Kidney (tissue), 14 donors: Measurements from ENCODE around the gene NFIA. TPM values are rescaled to one million over a fixed set of nuclear protein-coding genes. Genes with fewer than 3 reads are reported as not detected.
"Not testable (repeated sequence)": the region's sequence is repeated elsewhere in the genome, so short reads cannot be mapped to it uniquely, and the experiment has no call there.

Experiments used
- DNase-seq, 5 donors: peaks; one replicate each; pipeline ENCODE4 v3.0.0-alpha.2; 2013 to 2020
- FAIRE-seq: peaks from 2 replicates; lab custom pipeline; 2012; peaks lifted over from hg19 to GRCh38; lab: Jason Lieb, UNC
- H3K27ac ChIP-seq, 2 donors: one replicate each; pipeline ENCODE4 v1.7.0; 2013; ENCODE audit warnings: low read depth in 2 of 2, low read length in 2 of 2, inconsistent platforms in 1 of 2
- H3K27me3 ChIP-seq: one replicate; pipeline ENCODE4 v1.7.1; 2013; ENCODE audit warnings: low read length, inconsistent platforms; ENCODE audit not compliant: control insufficient read depth, insufficient read depth
- H3K36me3 ChIP-seq, 3 donors: one replicate each; pipeline versions ENCODE4 v1.7.0 to v1.7.1; 2013; ENCODE audit warnings: low read length in 3 of 3, control low read depth in 1 of 3, inconsistent platforms in 1 of 3; ENCODE audit not compliant: insufficient read depth in 3 of 3, control insufficient read depth in 2 of 3
- H3K4me1 ChIP-seq, 3 donors: one replicate each; pipeline versions ENCODE4 v1.7.0 to v1.7.1; 2013; ENCODE audit warnings: low read length in 3 of 3, inconsistent platforms in 1 of 3, low read depth in 1 of 3; ENCODE audit not compliant: control insufficient read depth in 2 of 3, insufficient read depth in 2 of 3
- H3K4me3 ChIP-seq, 3 donors: one replicate each; pipeline versions ENCODE4 v1.7.0 to v1.8.1; 2013; ENCODE audit warnings: low read length in 3 of 3, control low read depth in 1 of 3, inconsistent platforms in 1 of 3
- H3K9ac ChIP-seq, 3 donors: one replicate each; pipeline versions ENCODE4 v1.7.0 to v1.7.1; 2013; ENCODE audit warnings: low read length in 3 of 3, control low read depth in 1 of 3, inconsistent platforms in 1 of 3
- H3K9me3 ChIP-seq, 3 donors: one replicate each; pipeline versions ENCODE4 v1.7.0 to v1.7.1; 2013; ENCODE audit warnings: low read length in 3 of 3, control low read depth in 1 of 3, inconsistent platforms in 1 of 3; ENCODE audit not compliant: control insufficient read depth in 2 of 3, insufficient read depth in 1 of 3
- intact Hi-C: fragments of 100-400 bp; cut with DNase I; formaldehyde crosslinking; loops from one replicate; pipeline ENCODE4 v1.11.1; 2022
- polyA plus RNA-seq: library from polyadenylated mRNA; stranded (reverse); fragments of 350-450 nt; fragmentation: Illumina TruSeq; extraction: RNeasy Lipid Tissue Mini Kit (QIAGEN cat#74804); gene quantifications from one replicate; pipeline ENCODE4 v1.2.3, GENCODE V29; 2014; ENCODE audit warnings: low read depth, low replicate concordance; ENCODE audit not compliant: insufficient read depth
- total RNA-seq: library from RNA; stranded (reverse); fragmentation: NEBNext Ultra II Directional; extraction: Animal tissue kit (Norgen Biotek cat#: 25700); gene quantifications from one replicate; pipeline ENCODE4 v1.2.1, GENCODE V29; 2021
- TF ChIP-seq, protein P1 (sequence below): IDR thresholded peaks from 3 replicates; pipeline ENCODE4 v1.5.1; 2012; ENCODE audit warnings: mild to moderate bottlenecking, moderate library complexity, borderline replicate concordance; ENCODE audit not compliant: insufficient read depth; ENCODE audit errors: extremely low read depth
- donor health status: control.
- donor health status: control.
- donor health status: control.
- donor health status: control.
- donor health status: control.
- donor health status: DM: yes; HTN: yes; CAD: no.
- donor health status: Normal renal cell carcinoma (clear cell type).

NFIA gene
- total and polyA plus RNA-seq, 2 donors from 2014 or later, result 4.8 to 87.5 TPM

DNA sequence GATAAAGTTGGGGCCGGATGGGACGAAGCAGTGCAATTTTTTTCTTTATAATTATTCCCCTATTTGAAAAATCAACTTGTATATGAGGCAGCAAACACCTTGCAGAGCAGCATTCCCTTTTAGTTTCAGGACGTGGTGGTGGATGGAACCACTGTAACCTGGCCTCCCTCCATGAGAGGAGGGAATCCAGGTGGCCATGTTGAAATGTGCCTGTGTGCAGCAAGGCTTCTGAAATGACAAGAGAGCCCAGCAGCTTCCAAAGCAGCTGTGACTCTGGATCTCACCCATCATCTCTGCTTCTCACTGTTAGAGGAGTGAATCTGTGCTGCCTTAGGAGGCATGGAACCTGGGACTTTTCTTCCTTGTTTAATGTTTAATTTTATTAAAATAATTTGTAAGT lies 42.3 kb downstream of the NFIA start:
- TF ChIP-seq, protein P1, sequence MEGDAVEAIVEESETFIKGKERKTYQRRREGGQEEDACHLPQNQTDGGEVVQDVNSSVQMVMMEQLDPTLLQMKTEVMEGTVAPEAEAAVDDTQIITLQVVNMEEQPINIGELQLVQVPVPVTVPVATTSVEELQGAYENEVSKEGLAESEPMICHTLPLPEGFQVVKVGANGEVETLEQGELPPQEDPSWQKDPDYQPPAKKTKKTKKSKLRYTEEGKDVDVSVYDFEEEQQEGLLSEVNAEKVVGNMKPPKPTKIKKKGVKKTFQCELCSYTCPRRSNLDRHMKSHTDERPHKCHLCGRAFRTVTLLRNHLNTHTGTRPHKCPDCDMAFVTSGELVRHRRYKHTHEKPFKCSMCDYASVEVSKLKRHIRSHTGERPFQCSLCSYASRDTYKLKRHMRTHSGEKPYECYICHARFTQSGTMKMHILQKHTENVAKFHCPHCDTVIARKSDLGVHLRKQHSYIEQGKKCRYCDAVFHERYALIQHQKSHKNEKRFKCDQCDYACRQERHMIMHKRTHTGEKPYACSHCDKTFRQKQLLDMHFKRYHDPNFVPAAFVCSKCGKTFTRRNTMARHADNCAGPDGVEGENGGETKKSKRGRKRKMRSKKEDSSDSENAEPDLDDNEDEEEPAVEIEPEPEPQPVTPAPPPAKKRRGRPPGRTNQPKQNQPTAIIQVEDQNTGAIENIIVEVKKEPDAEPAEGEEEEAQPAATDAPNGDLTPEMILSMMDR, result no peak
- H3K27ac ChIP-seq, result no peak overlapping the region
- H3K36me3 ChIP-seq, result no peaks in the 10 kb centered on the region
- peaks cover 0 to 12% (median 4%) of the 10 kb centered on the region in 3 donors for H3K4me1 ChIP-seq
- no peaks in the 10 kb centered on the region for H3K27me3 ChIP-seq
- no peaks in the 10 kb centered on the region for H3K9me3 ChIP-seq
- DNase-seq, result no peak
- no peak overlapping the region for H3K9ac ChIP-seq
- no peak overlapping the region for H3K4me3 ChIP-seq
- intact Hi-C loops, result no loop called here
- FAIRE-seq, result no peak

DNA sequence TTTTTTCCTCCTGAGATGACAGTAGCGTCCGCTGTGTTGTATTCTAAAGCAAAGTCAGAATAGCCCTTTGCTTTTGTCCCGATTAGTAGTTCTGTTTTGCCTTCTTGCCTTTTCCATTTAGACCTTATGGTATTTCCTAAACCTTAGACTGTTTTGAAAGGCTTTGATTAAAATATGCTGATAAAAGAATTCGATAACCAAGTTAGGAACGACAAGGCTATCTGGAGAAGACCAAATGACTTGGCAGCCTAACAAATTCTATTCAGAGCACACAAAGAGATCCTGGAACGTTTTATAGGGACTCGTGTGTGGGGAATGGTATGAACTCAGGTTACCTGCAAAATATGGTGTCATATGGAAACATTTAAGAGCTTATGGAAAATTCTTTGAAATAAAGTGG lies 42.9 kb downstream of the NFIA start:
- Histone ChIP-seq H3K36me3 (no peaks in the 10 kb centered on the region), H3K9ac (no peak overlapping the region)

DNA sequence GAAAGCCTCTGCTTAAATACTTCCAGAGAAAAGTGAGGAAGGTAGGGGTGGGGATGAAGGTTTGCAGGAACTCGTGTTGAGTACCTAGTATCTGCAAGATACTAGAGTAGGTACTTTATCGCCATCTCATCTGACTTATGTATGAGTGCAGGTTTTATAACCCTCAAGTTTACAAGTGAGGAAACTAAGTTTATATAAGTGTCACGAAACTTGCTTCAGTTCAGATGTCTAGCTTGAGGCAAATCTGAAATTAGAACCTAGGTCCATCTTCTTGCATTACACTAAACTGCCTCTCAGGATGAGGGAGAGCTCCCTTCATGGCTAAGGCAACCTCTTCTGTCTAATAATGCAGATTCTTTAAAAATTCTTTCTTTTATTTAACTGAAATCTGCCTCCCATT lies 43.5 kb downstream of the NFIA start:
- Histone ChIP-seq H3K9me3 (no peaks in the 10 kb centered on the region), H3K9ac (no peak overlapping the region), H3K4me3 (no peak overlapping the region), H3K4me1 (peaks cover 0 to 12% (median 4%) of the 10 kb centered on the region in 3 donors), H3K27me3 (no peaks in the 10 kb centered on the region), H3K27ac (no peak overlapping the region), H3K36me3 (no peaks in the 10 kb centered on the region)
- FAIRE-seq, result no peak
- intact Hi-C loops, result no loop called here
- no peak for DNase-seq
- TF ChIP-seq, protein P1, result no peak

More for the DNA sequence above, 42.9 kb downstream of the NFIA start:
- H3K9me3 ChIP-seq, result no peaks in the 10 kb centered on the region
- H3K4me1 ChIP-seq, result peaks cover 0 to 12% (median 4%) of the 10 kb centered on the region in 3 donors
- H3K27ac ChIP-seq, result no peak overlapping the region
- TF ChIP-seq, protein P1, result no peak
- DNase-seq (no peak), FAIRE-seq (no peak)
- H3K4me3 ChIP-seq, result no peak overlapping the region
- no peaks in the 10 kb centered on the region for H3K27me3 ChIP-seq
- intact Hi-C loops, result no loop called here

DNA sequence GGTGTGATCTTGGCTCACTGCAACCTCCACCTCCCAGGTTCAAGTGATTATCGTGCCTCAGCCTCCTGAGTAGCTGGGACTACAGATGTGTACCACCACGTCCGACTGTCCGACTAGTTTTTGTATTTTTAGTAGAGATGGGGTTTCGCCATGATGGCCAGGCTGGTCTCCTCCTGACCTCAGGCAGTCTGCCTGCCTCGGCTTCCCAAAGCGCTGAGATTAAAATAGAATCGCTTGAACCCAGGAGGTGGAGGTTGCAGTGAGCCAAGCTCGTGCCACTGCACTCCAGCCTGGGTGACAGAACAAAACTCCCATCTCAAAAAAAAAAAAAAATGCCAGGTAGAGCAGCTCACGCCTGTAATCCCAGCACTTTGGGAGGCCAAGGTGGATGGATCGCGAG lies 44.5 kb downstream of the NFIA start:
- FAIRE-seq, H3K4me3 ChIP-seq, H3K27me3 ChIP-seq, intact Hi-C loops, H3K36me3 ChIP-seq, H3K9me3 ChIP-seq, H3K4me1 ChIP-seq, H3K9ac ChIP-seq, H3K27ac ChIP-seq, DNase-seq: not testable (repeated sequence)
